Right renal cortex interstitium (tissue), 3 donors: Measurements from ENCODE around the gene SLCO1A2. TPM values are rescaled to one million over a fixed set of nuclear protein-coding genes. Genes with fewer than 3 reads are reported as not detected.

Experiments
- DNase-seq, 3 donors: peaks; one replicate each; pipeline ENCODE4 v3.0.0-alpha.2; 2013; ENCODE audit warnings: low read depth in 3 of 3, low spot score in 2 of 3
- polyA plus RNA-seq, 3 donors: library from polyadenylated mRNA; unstranded; fragments of 120-200 nt; gene quantifications; one replicate each; pipeline ENCODE4 v1.2.1, GENCODE V29; 2013; ENCODE audit not compliant: insufficient read length in 3 of 3

Gene SLCO1A2
- polyA plus RNA-seq, 3 donors, result 0.03 to 1.5 (median 0.15) TPM

DNA sequence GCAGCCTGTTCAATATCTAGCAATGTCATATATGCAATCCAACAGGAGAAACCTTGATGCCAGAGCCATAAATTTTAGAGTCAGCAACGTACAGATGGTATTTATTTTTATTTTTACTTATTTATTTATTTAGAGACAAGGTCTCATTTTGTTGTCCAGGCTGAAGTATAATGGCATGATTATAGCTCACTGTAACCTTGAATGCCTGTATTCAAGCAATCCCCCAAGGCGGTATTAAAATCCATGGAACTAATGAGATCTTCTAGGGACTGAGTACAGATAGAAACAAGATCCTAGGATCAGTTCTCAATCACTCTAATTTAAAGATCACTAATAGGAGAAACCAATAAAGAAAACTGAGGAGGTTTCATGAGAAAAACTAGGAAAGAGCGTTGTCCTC, 114.5 kb downstream of the SLCO1A2 start:
- DNase-seq, result no peak

DNA sequence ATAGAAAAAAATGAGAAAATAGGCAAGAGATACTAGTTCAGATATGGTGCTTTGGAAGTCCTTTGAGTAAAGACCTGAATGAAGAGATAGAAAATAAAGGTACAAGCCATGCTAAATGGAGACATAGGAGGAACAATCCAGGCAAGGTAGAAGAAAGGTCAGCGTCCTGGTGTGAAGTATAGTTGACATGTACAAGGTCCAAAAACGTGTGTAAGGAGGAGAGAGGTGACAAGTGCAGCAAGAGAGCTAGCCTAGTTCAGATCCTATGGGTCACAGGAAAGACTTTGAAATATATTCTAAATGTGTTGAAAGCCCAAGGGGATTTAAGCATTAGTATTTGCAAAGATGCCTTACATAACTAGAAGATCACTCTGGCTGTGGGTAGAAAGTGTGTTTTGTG, 115.5 kb downstream of the SLCO1A2 start:
- no peak for DNase-seq

Other genes with a start within 250 kb of the SLCO1A2 start
- not detected for gene SLCO1B1, start 203.7 kb downstream of the SLCO1A2 start, polyA plus RNA-seq
- gene IAPP, start 38.0 kb upstream of the SLCO1A2 start, polyA plus RNA-seq, result not detected
- gene PYROXD1, start 102.7 kb upstream of the SLCO1A2 start, polyA plus RNA-seq, result 10 to 100 TPM; 16.4 to 19.9 (median 17.8) TPM
- gene RECQL, start 166.7 kb upstream of the SLCO1A2 start, polyA plus RNA-seq, result 10 to 100 TPM; 33.8 to 38.8 (median 35.0) TPM
- gene GOLT1B, start 166.9 kb upstream of the SLCO1A2 start, polyA plus RNA-seq, result 10 to 100 TPM; 36.6 to 42.2 (median 41.6) TPM
- 10 to 100 TPM; 14.7 to 21.3 (median 18.9) TPM for gene SPX, start 191.4 kb upstream of the SLCO1A2 start, polyA plus RNA-seq